Measurements from ENCODE around the gene RDH13.

The RDH13 gene

DNA sequence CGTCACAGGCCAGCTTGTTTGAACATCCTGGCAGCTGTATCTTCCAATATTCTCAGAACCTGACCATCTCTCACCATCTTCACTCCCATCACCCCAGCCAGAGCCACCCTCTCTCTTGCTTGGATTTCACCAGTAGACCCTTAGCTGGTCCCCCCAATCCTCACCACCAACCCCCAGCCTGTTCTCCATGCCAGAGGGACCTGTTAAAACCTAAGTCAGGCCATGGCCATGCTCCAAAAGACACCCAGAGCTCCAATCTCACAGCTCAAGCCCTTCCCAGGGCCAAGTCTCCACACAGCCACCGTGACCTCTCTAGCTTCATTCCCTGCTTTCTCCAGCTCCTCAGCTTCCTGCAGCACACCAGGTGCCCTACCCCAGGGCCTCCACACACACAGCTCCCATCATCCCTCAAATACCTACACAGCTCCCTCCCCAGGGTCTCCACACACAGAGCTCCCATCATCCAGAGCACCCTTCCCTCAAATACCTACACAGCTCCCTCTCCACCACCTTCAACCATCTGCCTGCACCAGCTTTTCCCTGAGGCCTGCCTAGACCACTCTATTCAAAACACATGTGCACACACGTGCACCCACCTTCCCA is 26.5 kb upstream of the RDH13 start:
- Histone ChIP-seq H3K27ac (ENCODE audit: low read depth, low read length) (no peak overlapping the region), H3K9ac (ENCODE audit: low read depth, low read length) (no peak overlapping the region), H3K27me3 (ENCODE audit: insufficient read depth, low read length) (peaks cover 20% of the 10 kb centered on the region), H3K9me3 (ENCODE audit: insufficient read depth, low read depth, low read length) (no peaks in the 10 kb centered on the region), H3K36me3 (ENCODE audit: insufficient read depth, low read length) (peaks cover 7% of the 10 kb centered on the region), H3K4me3 (ENCODE audit: low read length) (no peak overlapping the region), H3K4me1 (ENCODE audit: insufficient read depth, low read length) (peaks cover 21% of the 10 kb centered on the region)
- 87% methylated on average over 3 of the region's 3 CpGs for WGBS

DNA sequence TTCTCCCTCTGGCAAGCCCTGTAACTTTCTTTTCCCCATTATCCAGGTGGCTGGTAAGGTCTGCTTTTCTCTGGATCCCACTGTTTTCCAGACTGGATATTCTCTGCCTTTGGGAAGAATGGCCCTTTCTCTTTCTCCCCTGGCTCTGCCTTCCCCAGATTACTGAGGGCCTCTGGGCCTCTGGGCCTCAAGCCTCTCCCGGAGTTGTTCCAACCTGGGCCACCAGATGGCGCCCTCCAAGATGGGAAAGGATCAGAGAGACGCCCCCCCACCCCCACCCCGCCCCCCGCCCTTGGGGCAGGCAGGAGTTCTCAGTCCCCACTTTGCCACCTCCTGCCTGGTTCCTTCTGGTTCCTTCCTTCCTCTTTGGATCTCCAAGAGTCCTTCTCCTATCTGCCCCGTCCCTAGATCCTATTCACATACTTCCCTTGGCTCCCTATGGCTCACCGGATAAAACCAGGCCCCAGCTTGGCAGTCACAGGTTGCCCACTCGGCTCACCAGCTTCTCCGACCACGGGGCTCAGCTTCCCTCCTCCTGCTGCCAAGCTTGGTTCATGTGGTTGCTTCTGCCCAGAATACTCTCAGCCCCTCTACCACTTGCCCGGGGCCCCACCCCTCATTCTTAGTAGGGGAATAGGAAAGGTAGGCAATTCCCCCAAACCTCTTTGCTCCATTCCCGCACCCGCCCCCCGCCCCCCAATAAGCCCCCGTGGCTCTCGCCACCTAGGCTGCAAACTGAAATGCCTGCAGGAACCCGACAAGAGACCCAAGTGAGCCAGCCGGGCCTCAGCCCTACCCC is 25.8 kb upstream of the RDH13 start:
- H3K36me3 ChIP-seq (ENCODE audit: insufficient read depth, low read length): peaks cover 7% of the 10 kb centered on the region
- peaks cover 26% of the 10 kb centered on the region for H3K27me3 ChIP-seq (ENCODE audit: insufficient read depth, low read length)
- 0 out of 2 replicates have a peak overlapping the region, but pooled peaks have one; percentile 18 for H3K4me3 ChIP-seq (ENCODE audit: low read length)
- H3K4me1 ChIP-seq (ENCODE audit: insufficient read depth, low read length): peaks cover 18% of the 10 kb centered on the region
- H3K9me3 ChIP-seq (ENCODE audit: insufficient read depth, low read depth, low read length): no peaks in the 10 kb centered on the region
- WGBS: 58% methylated on average over 12 of the region's 18 CpGs
- no peak overlapping the region for H3K27ac ChIP-seq (ENCODE audit: low read depth, low read length)
- no peak overlapping the region; the same call in 1 of the 2 replicates for H3K9ac ChIP-seq (ENCODE audit: low read depth, low read length)

DNA sequence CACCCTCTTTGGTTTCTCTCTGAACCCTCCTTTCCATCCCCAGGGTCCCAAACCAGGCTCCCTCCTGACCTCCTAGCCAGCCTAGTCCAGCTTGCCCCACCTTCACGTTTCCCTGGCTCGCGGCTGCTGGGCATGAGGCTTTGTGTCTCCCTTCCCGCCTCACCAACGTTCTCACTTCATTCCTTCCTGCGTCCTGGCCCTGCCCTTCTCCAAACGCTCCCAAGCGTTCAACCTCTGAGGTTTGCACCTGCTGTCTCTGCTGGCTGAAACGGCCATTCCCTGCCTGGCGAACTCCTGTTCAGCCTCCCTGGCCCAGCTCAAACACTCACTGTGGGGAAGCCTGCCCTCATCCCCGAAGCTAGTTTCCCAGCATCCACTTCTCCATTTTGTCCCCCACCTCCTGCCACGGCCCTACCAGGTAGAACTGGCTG is 25.1 kb upstream of the RDH13 start:
- no peak overlapping the region for H3K27ac ChIP-seq (ENCODE audit: low read depth, low read length)
- peaks cover 31% of the 10 kb centered on the region for H3K27me3 ChIP-seq (ENCODE audit: insufficient read depth, low read length)
- peak overlapping the region; percentile 65 for H3K4me3 ChIP-seq (ENCODE audit: low read length)
- H3K9me3 ChIP-seq (ENCODE audit: insufficient read depth, low read depth, low read length): no peaks in the 10 kb centered on the region
- 76% methylated on average over 12 of the region's 12 CpGs for WGBS
- H3K4me1 ChIP-seq (ENCODE audit: insufficient read depth, low read length): peaks cover 18% of the 10 kb centered on the region
- peaks cover 7% of the 10 kb centered on the region for H3K36me3 ChIP-seq (ENCODE audit: insufficient read depth, low read length)
- peak overlapping the region; percentile 63; the same call in 1 of the 2 replicates for H3K9ac ChIP-seq (ENCODE audit: low read depth, low read length)

DNA sequence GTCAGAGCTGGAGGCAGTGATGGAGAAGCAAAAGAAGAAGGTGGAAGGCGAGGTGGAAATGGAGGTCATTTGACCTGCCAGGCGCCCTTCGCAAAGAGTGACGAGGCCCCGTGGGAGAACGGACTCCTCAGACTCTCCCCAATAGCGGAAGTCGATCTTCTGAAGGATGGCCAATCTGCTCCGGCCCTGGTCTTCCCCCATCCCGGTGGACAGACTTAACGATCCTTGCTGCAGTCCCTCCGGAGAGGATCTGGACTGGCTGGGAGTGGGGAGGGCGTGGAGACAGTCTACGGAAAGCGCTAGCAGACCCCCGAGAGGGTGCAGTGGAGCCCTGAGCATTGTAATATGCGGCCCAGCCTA is 24.6 kb upstream of the RDH13 start:
- Histone ChIP-seq H3K27me3 (ENCODE audit: insufficient read depth, low read length) (peaks cover 36% of the 10 kb centered on the region), H3K9ac (ENCODE audit: low read depth, low read length) (peak overlapping the region; percentile 63), H3K27ac (ENCODE audit: low read depth, low read length) (no peak overlapping the region), H3K36me3 (ENCODE audit: insufficient read depth, low read length) (peaks cover 7% of the 10 kb centered on the region), H3K9me3 (ENCODE audit: insufficient read depth, low read depth, low read length) (no peaks in the 10 kb centered on the region), H3K4me1 (ENCODE audit: insufficient read depth, low read length) (peaks cover 18% of the 10 kb centered on the region), H3K4me3 (ENCODE audit: low read length) (peak overlapping the region; percentile 65)
- WGBS: 30% methylated on average over 17 of the region's 17 CpGs

DNA sequence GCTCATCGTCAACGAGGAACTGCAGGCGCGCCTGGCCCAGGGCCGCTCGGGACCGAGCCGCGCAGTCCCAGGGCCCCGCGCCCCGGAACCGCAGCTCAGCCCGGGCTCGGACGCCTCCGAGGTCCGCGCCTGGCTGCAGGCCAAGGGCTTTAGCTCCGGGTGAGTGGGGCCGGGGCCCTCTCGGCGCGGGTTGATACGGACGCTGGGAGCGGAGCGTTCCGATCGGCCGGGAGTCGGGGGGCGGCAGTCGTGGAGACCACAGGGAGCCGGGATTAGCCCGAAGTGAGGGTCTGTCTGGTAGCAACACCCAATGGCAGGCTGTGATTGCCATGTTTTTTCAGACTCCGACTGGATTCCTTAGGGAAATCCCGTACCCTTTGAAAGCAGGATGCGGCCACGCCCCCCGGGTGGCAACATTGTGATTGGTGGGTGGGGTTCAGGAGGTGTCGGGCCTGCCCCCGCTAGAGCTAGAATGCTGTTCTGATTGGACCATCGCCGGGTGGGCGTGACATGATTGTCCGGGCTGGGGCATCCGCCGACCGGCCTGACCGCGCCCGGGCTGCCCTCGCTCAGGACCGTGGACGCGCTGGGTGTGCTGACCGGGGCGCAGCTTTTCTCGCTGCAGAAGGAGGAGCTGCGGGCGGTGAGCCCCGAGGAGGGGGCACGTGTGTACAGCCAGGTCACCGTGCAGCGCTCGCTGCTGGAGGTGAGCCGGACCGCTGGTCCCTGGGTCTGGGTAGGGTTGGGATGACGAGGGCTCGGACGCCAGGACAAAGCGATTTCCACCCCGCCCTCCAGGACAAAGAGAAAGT is 24.0 kb upstream of the RDH13 start:
- Histone ChIP-seq H3K36me3 (ENCODE audit: insufficient read depth, low read length) (peaks cover 7% of the 10 kb centered on the region), H3K4me1 (ENCODE audit: insufficient read depth, low read length) (peaks cover 18% of the 10 kb centered on the region), H3K9ac (ENCODE audit: low read depth, low read length) (peak overlapping the region; percentile 63), H3K9me3 (ENCODE audit: insufficient read depth, low read depth, low read length) (no peaks in the 10 kb centered on the region), H3K27me3 (ENCODE audit: insufficient read depth, low read length) (peaks cover 42% of the 10 kb centered on the region), H3K4me3 (ENCODE audit: low read length) (peak overlapping the region; percentile 65), H3K27ac (ENCODE audit: low read depth, low read length) (no peak overlapping the region)
- WGBS: under 1% methylated on average over 74 of the region's 74 CpGs

DNA sequence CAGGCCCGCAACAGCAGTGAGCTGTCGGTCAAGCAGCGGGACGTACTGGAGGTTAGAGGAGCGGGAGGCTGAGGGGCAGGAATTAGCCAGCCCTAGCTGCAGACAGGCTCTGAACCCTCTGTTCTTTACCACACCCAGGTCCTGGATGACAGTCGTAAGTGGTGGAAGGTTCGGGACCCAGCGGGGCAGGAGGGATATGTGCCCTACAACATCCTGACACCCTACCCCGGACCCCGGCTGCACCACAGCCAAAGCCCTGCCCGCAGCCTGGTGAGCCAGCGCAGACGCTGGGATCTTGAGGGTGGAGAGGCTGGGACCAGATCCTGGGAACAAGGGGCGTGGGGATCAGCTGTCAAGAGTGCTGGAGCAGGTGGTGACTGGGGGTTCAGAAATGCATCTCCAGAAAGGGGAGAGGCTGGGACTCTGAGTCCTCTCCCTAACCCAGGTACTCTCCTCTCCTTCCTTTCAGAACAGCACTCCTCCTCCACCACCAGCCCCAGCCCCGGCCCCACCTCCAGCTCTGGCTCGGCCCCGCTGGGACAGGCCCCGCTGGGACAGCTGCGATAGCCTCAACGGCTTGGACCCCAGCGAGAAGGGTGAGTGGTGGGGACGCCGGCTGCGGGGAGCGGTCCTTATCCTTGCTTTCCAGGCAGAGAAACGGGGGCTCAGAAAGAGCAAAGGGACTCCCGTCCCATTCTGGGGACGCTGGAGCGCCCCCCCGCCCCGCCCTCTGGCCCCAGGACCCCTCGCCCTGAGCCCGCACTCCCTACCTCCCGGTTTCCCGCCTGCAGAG is 23.2 kb upstream of the RDH13 start:
- H3K9me3 ChIP-seq (ENCODE audit: insufficient read depth, low read depth, low read length): no peaks in the 10 kb centered on the region
- WGBS: 21% methylated on average over 32 of the region's 35 CpGs
- H3K36me3 ChIP-seq (ENCODE audit: insufficient read depth, low read length): peaks cover 7% of the 10 kb centered on the region
- 0 out of 2 replicates have a peak overlapping the region, but pooled peaks have one; percentile 59 for H3K9ac ChIP-seq (ENCODE audit: low read depth, low read length)
- H3K27me3 ChIP-seq (ENCODE audit: insufficient read depth, low read length): peaks cover 48% of the 10 kb centered on the region
- no peak overlapping the region for H3K27ac ChIP-seq (ENCODE audit: low read depth, low read length)
- peak overlapping the region; percentile 65 for H3K4me3 ChIP-seq (ENCODE audit: low read length)
- peaks cover 18% of the 10 kb centered on the region for H3K4me1 ChIP-seq (ENCODE audit: insufficient read depth, low read length)

DNA sequence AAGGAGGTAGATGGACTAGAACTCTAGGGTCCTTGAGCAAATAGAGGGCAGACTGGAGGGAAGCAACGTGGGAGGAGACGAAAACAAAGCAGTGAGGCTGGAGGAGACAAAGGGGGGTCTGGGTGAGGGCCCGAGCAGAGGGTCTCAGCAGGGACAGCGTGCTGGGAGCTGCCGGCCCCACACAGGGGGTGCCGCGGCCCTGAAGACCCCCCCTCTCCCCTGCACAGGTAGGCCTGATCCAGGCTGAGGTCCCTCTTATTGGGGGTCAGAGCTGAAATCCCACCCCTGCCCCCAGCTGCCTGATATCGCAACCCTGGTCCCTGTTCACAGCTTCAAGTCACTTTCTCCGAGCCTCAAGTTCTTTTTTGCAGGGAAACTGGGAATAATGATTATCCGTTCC is 21.5 kb upstream of the RDH13 start:
- 79% methylated on average over 10 of the region's 10 CpGs for WGBS
- H3K9me3 ChIP-seq (ENCODE audit: insufficient read depth, low read depth, low read length): no peaks in the 10 kb centered on the region
- H3K9ac ChIP-seq (ENCODE audit: low read depth, low read length): no peak overlapping the region
- peaks cover 18% of the 10 kb centered on the region for H3K4me1 ChIP-seq (ENCODE audit: insufficient read depth, low read length)
- peaks cover 63% of the 10 kb centered on the region for H3K27me3 ChIP-seq (ENCODE audit: insufficient read depth, low read length)
- H3K4me3 ChIP-seq (ENCODE audit: low read length): no peak overlapping the region
- H3K36me3 ChIP-seq (ENCODE audit: insufficient read depth, low read length): no peaks in the 10 kb centered on the region
- no peak overlapping the region for H3K27ac ChIP-seq (ENCODE audit: low read depth, low read length)

DNA sequence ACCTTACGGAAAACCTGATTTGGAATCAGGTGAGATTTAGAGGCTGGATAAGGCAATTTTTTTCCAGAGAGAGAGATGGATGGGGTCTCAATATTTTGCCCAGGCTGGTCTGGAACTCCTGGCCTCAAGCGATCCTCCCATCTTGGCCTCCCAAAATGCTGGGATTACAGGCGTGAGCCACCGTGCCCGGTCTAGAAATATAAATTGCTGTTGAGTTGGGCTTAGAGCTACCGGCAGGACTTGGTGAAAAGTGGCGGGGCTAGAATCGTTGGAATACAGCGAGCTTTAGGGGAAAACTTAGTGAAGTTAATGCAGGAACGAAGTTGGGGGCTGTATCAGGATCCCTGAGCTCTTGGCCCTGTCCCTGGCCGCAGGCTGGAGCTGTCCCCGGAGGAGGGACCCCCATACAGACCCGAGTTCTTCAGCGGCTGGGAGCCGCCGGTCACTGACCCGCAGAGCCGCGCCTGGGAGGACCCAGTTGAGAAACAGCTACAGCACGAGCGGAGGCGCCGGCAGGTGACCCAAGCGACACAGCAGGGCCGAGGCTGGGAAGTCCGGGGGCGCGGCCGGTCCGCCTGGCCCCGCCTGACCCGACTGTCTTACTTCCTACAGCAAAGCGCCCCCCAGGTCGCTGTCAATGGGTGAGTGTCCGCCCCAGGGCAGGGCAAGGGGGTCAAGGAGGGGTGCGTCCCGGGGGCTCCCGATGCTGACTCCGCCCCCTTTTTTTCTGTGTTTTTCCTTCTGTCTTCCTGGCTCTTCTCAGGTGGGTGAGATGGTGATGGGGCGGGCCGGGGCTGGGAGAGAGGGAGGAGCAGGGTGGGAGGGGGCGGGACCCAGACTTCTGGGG is 20.3 kb upstream of the RDH13 start:
- H3K4me1 ChIP-seq (ENCODE audit: insufficient read depth, low read length): peaks cover 15% of the 10 kb centered on the region
- no peaks in the 10 kb centered on the region for H3K36me3 ChIP-seq (ENCODE audit: insufficient read depth, low read length)
- no peaks in the 10 kb centered on the region for H3K9me3 ChIP-seq (ENCODE audit: insufficient read depth, low read depth, low read length)
- H3K27me3 ChIP-seq (ENCODE audit: insufficient read depth, low read length): peaks cover 69% of the 10 kb centered on the region
- H3K4me3 ChIP-seq (ENCODE audit: low read length): no peak overlapping the region
- 50% methylated on average over 42 of the region's 42 CpGs for WGBS
- H3K27ac ChIP-seq (ENCODE audit: low read depth, low read length): no peak overlapping the region
- no peak overlapping the region for H3K9ac ChIP-seq (ENCODE audit: low read depth, low read length)

DNA sequence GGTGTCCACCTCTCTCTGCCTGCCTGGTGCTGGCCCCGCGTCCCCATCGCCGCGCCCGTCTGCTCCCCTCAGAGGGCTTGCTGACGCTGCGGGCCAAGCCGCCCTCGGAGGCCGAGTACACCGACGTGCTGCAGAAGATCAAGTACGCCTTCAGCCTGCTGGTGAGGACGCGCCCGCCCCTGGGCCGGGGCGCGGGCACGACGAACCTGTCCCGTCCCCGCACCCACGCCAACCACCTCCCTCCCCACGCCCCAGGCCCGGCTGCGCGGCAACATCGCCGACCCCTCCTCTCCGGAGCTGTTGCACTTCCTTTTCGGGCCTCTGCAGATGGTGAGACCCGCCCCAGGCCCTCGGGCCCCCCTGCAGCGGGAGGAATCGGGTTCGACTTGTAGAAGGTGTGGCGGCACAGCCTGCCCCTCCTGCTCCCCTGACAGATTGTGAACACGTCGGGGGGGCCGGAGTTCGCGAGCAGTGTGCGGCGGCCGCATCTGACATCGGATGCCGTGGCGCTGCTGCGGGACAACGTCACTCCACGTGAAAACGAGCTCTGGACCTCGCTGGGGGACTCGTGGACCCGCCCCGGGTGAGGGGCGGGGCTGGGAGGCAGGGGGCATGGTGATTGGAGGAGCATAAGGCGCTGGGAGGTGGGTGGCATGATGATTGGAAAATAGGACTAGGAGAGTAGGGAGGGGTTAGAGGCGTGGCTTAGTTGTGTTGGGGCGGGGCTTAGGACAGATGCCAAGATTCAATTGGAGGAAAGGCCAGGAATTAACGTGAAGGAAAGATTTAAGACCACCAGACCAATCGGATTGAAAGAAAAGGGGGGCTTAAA is 19.3 kb upstream of the RDH13 start:
- H3K27ac ChIP-seq (ENCODE audit: low read depth, low read length): no peak overlapping the region
- no peaks in the 10 kb centered on the region for H3K36me3 ChIP-seq (ENCODE audit: insufficient read depth, low read length)
- H3K4me3 ChIP-seq (ENCODE audit: low read length): peak overlapping the region; percentile 56
- WGBS: 9% methylated on average over 64 of the region's 64 CpGs
- peak overlapping the region; percentile 26; the same call in 1 of the 2 replicates for H3K9ac ChIP-seq (ENCODE audit: low read depth, low read length)
- peaks cover 5% of the 10 kb centered on the region; the same call in 1 of the 2 replicates for H3K4me1 ChIP-seq (ENCODE audit: insufficient read depth, low read length)
- peaks cover 69% of the 10 kb centered on the region for H3K27me3 ChIP-seq (ENCODE audit: insufficient read depth, low read length)
- no peaks in the 10 kb centered on the region for H3K9me3 ChIP-seq (ENCODE audit: insufficient read depth, low read depth, low read length)
